Bronchus fibroblast of lung (primary cell): Measurements from ENCODE around the gene BDKRB2. TPM values are rescaled to one million over a fixed set of nuclear protein-coding genes. Genes with fewer than 3 reads are reported as not detected.

Experiments
- total RNA-seq: library from RNA; depleted of rRNA; stranded (reverse); fragments of >200 nt; gene quantifications from 2 replicates; pipeline ENCODE4 v1.2.3, GENCODE V29; 2015

The BDKRB2 gene
- total RNA-seq = 9.2 and 9.5 TPM in 2 replicates

DNA sequence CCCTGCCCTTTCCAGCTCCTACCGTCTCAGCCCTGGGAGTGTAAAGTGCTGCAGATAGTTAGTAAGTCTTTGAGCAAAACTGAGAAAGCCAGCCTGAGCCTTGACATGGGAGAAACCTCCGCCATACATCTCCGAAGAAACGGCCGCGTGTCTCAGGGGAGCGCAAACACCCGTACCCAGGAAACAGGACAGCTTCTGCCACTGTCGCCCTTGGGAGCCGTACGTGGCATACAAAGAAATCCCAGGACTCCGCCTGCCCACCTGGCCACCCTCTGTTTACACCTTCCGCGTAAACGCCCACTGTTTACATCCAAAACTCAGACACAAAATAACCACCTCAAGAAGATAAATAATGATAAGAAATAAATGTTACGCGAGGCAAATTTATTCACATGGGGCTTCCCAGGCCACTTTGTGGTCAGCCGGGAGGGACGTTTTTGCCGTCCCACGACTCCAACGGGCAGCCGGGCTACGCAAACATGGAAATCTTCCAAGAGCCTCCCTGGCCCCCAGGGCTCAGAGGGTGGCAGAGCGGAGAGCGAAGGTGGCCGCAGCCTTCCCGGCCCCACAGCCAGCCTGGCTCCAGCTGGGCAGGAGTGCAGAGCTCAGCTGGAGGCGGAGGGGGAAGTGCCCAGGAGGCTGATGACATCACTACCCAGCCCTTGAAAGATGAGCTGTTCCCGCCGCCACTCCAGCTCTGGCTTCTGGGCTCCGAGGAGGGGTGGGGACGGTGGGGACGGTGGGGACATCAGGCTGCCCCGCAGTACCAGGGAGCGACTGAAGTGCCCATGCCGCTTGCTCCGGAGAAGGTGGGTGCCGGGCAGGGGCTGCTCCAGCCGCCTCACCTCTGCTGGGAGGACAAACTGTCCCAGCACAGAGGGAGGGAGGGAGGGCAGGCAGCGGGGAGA, at the start of gene BDKRB2:
Gene BDKRB2 (plus strand): TSS at position 689 of the 908 bp plus-strand sequence. CDS start 32,269 bp downstream, outside the sequence.

DNA sequence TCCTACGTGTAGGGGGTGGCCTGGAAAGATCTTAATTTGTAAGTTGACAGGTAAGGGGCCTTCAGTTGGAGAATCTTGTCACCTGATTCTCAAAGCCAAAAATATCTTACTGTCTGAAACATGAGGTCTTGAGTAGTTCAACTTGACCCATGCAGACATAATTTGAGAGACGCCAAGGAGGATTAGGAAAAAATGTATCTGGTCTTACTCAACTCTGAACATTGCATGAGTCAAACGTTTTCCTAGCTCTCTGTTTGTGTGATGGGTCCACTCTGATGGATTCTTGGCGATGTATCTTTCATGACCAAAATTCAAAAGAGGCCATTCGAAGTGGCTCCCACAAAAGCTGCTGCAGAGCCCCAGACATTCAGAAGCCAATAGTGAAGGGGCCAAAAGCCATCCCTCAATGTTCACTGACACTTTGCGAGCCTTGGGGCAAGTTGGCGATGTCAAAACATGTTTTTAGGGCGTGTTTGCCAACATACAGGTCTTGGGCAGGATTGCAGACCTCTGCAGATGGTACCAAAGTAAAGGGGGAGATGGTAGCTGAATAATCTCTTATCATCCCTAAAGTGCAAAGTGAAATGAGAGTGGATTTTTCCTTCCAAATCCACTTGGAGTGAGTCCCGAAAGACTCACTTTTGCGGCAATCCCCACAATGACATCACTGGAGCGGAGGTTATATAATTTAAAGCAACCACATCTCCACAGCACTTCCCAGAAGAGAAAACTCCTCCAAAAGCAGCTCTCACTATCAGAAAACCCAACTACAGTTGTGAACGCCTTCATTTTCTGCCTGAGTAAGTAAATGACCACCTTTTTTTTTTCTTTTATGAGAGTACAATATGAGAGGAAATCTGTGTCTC, 51.1 kb downstream of the BDKRB2 start, which contains the start of gene BDKRB1:
Gene BDKRB1 (plus strand): TSS at position 710 of the 866 bp plus-strand sequence. CDS start 7,473 bp downstream, outside the sequence.

Other genes with a start within 250 kb of the BDKRB2 start
- 12.4 and 14.7 TPM in 2 replicates for gene C14orf132, start 165.5 kb upstream of the BDKRB2 start, total RNA-seq
- gene BDKRB1, start 51.4 kb downstream of the BDKRB2 start, total RNA-seq = 3.1 and 3.5 TPM in 2 replicates
- gene ATG2B, start 158.5 kb downstream of the BDKRB2 start, total RNA-seq = 7.6 and 8.2 TPM in 2 replicates
- 15.2 and 15.6 TPM in 2 replicates for gene GSKIP, start 158.7 kb downstream of the BDKRB2 start, total RNA-seq
- gene AK7, start 187.3 kb downstream of the BDKRB2 start, total RNA-seq = 2.0 and 2.1 TPM in 2 replicates